B cell (primary cell): ENCODE measurements around the gene FLCN. TPM values are rescaled to one million over a fixed set of nuclear protein-coding genes. Genes with fewer than 3 reads are reported as not detected.

Experiments used
- ATAC-seq: fragments of 200-7000 bp; cut with Tn5 transposase; one replicate; pipeline ENCODE4 v1.10.0; 2021; ENCODE audit warnings: low read depth, mild to moderate bottlenecking, moderate number of reproducible peaks, moderate library complexity
- CTCF ChIA-PET: fragments of 350-600 bp; sonication (Branson Sonifier 250); formaldehyde crosslinking; loops from one replicate; lab custom pipeline; 2021; ENCODE audit warnings: antibody characterized with exemption, inconsistent platforms; lab: Charles Lee
- POLR2A ChIA-PET: fragments of 350-600 bp; sonication (Branson Sonifier 250); formaldehyde crosslinking; loops from one replicate; lab custom pipeline; 2021; ENCODE audit warnings: antibody characterized with exemption; lab: Charles Lee
- DNase-seq: peaks from one replicate; pipeline ENCODE4 v3.0.0; 2013
- H2AFZ ChIP-seq: 2 replicates; pipeline ENCODE4 v1.6.1; 2012; ENCODE audit warnings: mild to moderate bottlenecking, low read depth, low read length; ENCODE audit not compliant: insufficient read depth, poor library complexity, severe bottlenecking
- H3K27ac ChIP-seq, 2 donors: 1 replicate in 1 of 2; 2 replicates in 1 of 2; pipeline ENCODE4 v1.5.1; 2012 to 2013; ENCODE audit warnings: low read length in 2 of 2, mild to moderate bottlenecking in 2 of 2, moderate library complexity in 1 of 2
- H3K27me3 ChIP-seq, 4 experiments: fragments of 200-600 bp in 1 of 4; sonication (generic) in 1 of 4; replicated peaks in 1 of 4; 1 replicate in 2 of 4; 2 replicates in 2 of 4; pipeline versions ENCODE4 v1.6.1 to v1.7.0; 2013 to 2016; ENCODE audit warnings: low read length in 3 of 4, mild to moderate bottlenecking in 2 of 4, mixed read lengths in 1 of 4, moderate library complexity in 1 of 4; ENCODE audit not compliant: insufficient read depth in 4 of 4, control insufficient read depth in 3 of 4; ENCODE audit errors: control extremely low read depth in 1 of 4
- H3K36me3 ChIP-seq, 2 experiments: replicated peaks in 1 of 2; 1 replicate in 1 of 2; 2 replicates in 1 of 2; pipeline versions ENCODE4 v1.6.1 to v1.7.1; 2013; ENCODE audit warnings: low read length in 1 of 2; ENCODE audit not compliant: insufficient read depth in 2 of 2, control insufficient read depth in 1 of 2; ENCODE audit errors: control extremely low read depth in 1 of 2, extremely low read depth in 1 of 2
- H3K4me1 ChIP-seq, 2 donors: fragments of 200-600 bp in 1 of 2; sonication (generic) in 1 of 2; 1 replicate in 1 of 2; 2 replicates in 1 of 2; pipeline versions ENCODE4 v1.5.1 to v1.6.1; 2013 to 2017; ENCODE audit warnings: low read length in 2 of 2; ENCODE audit not compliant: control insufficient read depth in 2 of 2, insufficient read depth in 2 of 2
- H3K4me2 ChIP-seq: replicated peaks from 2 replicates; pipeline ENCODE3; 2012; ENCODE audit warnings: mild to moderate bottlenecking, low read depth, low read length; ENCODE audit not compliant: poor library complexity, severe bottlenecking
- H3K4me3 ChIP-seq, 5 experiments: fragments of 200-600 bp in 1 of 5; sonication (generic) in 1 of 5; 1 replicate in 3 of 5; 2 replicates in 2 of 5; pipeline versions ENCODE4 v1.5.1 to v1.7.0; 2011 to 2016; ENCODE audit warnings: low read length in 4 of 5, mild to moderate bottlenecking in 4 of 5, low read depth in 2 of 5, control low read depth in 1 of 5, moderate library complexity in 1 of 5; ENCODE audit not compliant: insufficient read depth in 1 of 5; ENCODE audit errors: control extremely low read depth in 1 of 5, extremely low read depth in 1 of 5
- H3K79me2 ChIP-seq: fragments of 200-600 bp; sonication (generic); one replicate; pipeline ENCODE4 v1.6.0; 2016; ENCODE audit warnings: low read length; ENCODE audit not compliant: control insufficient read depth, insufficient read depth
- H3K9ac ChIP-seq: fragments of 200-600 bp; sonication (generic); 2 replicates; pipeline ENCODE4 v1.6.1; 2017; ENCODE audit warnings: mild to moderate bottlenecking, low read length, moderate library complexity
- H3K9me3 ChIP-seq, 3 donors: one replicate each; pipeline versions ENCODE4 v1.6.1 to v1.7.1; 2013; ENCODE audit warnings: low read length in 2 of 3; ENCODE audit not compliant: control insufficient read depth in 2 of 3, insufficient read depth in 1 of 3; ENCODE audit errors: control extremely low read depth in 1 of 3
- H4K20me1 ChIP-seq: 2 replicates; pipeline ENCODE4 v1.6.0; 2012; ENCODE audit warnings: mild to moderate bottlenecking, low read length; ENCODE audit not compliant: insufficient read depth, control insufficient read depth, poor library complexity, severe bottlenecking
- H3K27ac Mint-ChIP-seq: one replicate; pipeline ENCODE4 v1.8.0; 2021; ENCODE audit warnings: mixed read lengths
- H3K27me3 Mint-ChIP-seq: one replicate; pipeline ENCODE4 v1.8.0; 2021; ENCODE audit warnings: mixed read lengths
- H3K4me1 Mint-ChIP-seq: one replicate; pipeline ENCODE4 v1.8.0; 2021; ENCODE audit warnings: mixed read lengths
- H3K4me3 Mint-ChIP-seq: one replicate; pipeline ENCODE4 v1.8.0; 2021; ENCODE audit warnings: mixed read lengths
- H3K9me3 Mint-ChIP-seq: one replicate; pipeline ENCODE4 v1.8.0; 2022; ENCODE audit warnings: mixed read lengths; ENCODE audit not compliant: insufficient read depth
- CTCF ChIP-seq: fragments of 200-600 bp; IDR thresholded peaks from one replicate; pipeline ENCODE4 v1.8.0; 2022; ENCODE audit warnings: antibody characterized with exemption, mild to moderate bottlenecking
- EZH2 ChIP-seq: IDR thresholded peaks from 2 replicates; pipeline ENCODE4 v1.6.1; 2012; ENCODE audit warnings: borderline replicate concordance, low read depth, mild to moderate bottlenecking, moderate library complexity, low read length; ENCODE audit not compliant: insufficient read depth, poor library complexity, severe bottlenecking
- WGBS: methylation state at CpG from one replicate; pipeline ENCODE4 v1.1.5; 2013; ENCODE audit warnings: missing lambda C conversion rate; ENCODE audit not compliant: insufficient coverage; 5-methylcytosine and 5-hydroxymethylcytosine counted together
- intact Hi-C: fragments of 100-400 bp; cut with micrococcal nuclease; formaldehyde crosslinking; loops from one replicate; pipeline ENCODE4 v1.10.0; 2022
- polyA plus RNA-seq: library from polyadenylated mRNA; depleted of rRNA; stranded (reverse); fragments of >200 nt; gene quantifications from 2 replicates; pipeline ENCODE4 v1.2.3, GENCODE V29; 2012
- total RNA-seq, 2 donors: library from RNA; stranded (reverse); fragments of 120-200 nt in 1 of 2; gene quantifications; 1 replicate in 1 of 2; 2 replicates in 1 of 2; pipeline versions ENCODE4 v1.2.3 to v1.2.4, GENCODE V29; 2013 to 2022

FLCN gene
- total and polyA plus RNA-seq, 2 donors (not counting 1 experiment from before 2014, with no cell fraction given): 36.6 to 128 TPM

- Histone ChIP-seq H3K27me3 (no peaks in the 10 kb centered on the region), H3K27ac (no peak overlapping the region), H2AFZ (no peak overlapping the region), H3K36me3 (peaks cover 4 to 64% of the 10 kb centered on the region in 2 experiments), H3K4me1 (no peaks in the 10 kb centered on the region), H3K4me3 (no peak overlapping the region), H3K9ac (no peak overlapping the region), H4K20me1 (peaks cover 4% of the 10 kb centered on the region), H3K79me2 (peaks cover 36% of the 10 kb centered on the region), H3K4me2 (no peak overlapping the region), H3K9me3 (no peaks in the 10 kb centered on the region)
- Mint-ChIP-seq H3K27me3 (no peaks in the 10 kb centered on the region), H3K4me1 (peaks cover 4% of the 10 kb centered on the region), H3K27ac (no peak overlapping the region), H3K4me3 (no peak overlapping the region), H3K9me3 (no peaks in the 10 kb centered on the region)
- POLR2A ChIA-PET: no interaction called here
- no peak for DNase-seq
- CTCF ChIA-PET: no interaction called here
- intact Hi-C loops: loop anchor here (10.0 kb wide), 1 partner anchor 45 kb away; no protein-coding TSS in a partner anchor
- no peak for TF ChIP-seq EZH2
- TF ChIP-seq CTCF: no peak
- WGBS: 92% methylated on average over 15 of the region's 26 CpGs
- ATAC-seq: no peak
These were observed 7.3 kb downstream of the FLCN start for GRCh38 chr17:17229416-17230384.
